GM12874 (cell line): ENCODE data around the gene CREB3L2.

Experiments
- TF ChIP-seq, protein P1 (sequence below): IDR thresholded peaks from 2 replicates; pipeline ENCODE4 v1.5.1; 2011; ENCODE audit warnings: low read depth, mild to moderate bottlenecking, control low read depth, low read length, moderate library complexity; ENCODE audit not compliant: insufficient read depth

The CREB3L2 gene

GRCh38 chr7:138008588-138009349, 6.9 kb upstream of the CREB3L2 start:
- TF ChIP-seq, protein P1, sequence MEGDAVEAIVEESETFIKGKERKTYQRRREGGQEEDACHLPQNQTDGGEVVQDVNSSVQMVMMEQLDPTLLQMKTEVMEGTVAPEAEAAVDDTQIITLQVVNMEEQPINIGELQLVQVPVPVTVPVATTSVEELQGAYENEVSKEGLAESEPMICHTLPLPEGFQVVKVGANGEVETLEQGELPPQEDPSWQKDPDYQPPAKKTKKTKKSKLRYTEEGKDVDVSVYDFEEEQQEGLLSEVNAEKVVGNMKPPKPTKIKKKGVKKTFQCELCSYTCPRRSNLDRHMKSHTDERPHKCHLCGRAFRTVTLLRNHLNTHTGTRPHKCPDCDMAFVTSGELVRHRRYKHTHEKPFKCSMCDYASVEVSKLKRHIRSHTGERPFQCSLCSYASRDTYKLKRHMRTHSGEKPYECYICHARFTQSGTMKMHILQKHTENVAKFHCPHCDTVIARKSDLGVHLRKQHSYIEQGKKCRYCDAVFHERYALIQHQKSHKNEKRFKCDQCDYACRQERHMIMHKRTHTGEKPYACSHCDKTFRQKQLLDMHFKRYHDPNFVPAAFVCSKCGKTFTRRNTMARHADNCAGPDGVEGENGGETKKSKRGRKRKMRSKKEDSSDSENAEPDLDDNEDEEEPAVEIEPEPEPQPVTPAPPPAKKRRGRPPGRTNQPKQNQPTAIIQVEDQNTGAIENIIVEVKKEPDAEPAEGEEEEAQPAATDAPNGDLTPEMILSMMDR: peak; percentile 67

- TF ChIP-seq, protein P1: no peak
These were observed 6.2 kb upstream of the CREB3L2 start for GRCh38 chr7:138008019-138008587.

GRCh38 chr7:138006106-138006505, 4.2 kb upstream of the CREB3L2 start:
- TF ChIP-seq, protein P1: no peak

- TF ChIP-seq, protein P1: no peak
These were observed 3.0 kb upstream of the CREB3L2 start for GRCh38 chr7:138004936-138005335.

DNA sequence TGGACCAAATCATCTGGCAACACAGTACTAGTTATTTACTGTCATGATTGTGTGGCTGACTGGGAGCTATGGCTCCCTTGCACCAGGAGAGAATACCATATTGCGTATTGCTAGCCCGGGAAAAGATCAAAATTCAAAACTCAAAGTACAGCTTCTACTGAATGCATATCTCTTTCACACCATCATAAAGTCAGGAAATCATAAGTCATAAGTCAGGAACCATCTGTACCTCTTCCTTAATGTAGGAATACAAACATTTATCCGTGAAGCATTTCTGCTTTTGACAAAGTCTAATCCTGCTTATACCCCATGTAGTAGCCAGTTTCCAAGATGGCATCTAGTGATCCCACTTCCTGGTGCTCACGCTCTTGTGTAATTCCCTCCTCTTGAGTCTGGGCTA, 2.2 kb upstream of the CREB3L2 start:
- TF ChIP-seq, protein P1: no peak

DNA sequence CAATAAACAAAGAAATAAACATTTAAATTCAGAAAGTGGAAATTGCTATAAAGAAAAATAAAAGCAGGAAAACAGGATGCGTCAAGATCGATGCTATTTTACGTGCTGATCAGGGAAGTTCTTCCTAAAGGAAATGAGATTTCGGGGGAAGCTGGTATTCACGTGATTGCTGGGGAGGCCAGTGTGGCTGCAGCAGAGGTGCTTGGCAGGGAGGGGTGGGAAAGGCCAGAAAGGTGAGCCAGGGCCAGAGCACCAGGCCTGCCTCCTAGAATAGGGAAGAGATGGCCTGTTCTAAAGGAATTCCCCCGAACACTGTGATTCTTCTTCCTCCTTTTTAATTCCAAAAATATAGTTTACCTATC, 923 bp upstream of the CREB3L2 start:
- TF ChIP-seq, protein P1: no peak

DNA sequence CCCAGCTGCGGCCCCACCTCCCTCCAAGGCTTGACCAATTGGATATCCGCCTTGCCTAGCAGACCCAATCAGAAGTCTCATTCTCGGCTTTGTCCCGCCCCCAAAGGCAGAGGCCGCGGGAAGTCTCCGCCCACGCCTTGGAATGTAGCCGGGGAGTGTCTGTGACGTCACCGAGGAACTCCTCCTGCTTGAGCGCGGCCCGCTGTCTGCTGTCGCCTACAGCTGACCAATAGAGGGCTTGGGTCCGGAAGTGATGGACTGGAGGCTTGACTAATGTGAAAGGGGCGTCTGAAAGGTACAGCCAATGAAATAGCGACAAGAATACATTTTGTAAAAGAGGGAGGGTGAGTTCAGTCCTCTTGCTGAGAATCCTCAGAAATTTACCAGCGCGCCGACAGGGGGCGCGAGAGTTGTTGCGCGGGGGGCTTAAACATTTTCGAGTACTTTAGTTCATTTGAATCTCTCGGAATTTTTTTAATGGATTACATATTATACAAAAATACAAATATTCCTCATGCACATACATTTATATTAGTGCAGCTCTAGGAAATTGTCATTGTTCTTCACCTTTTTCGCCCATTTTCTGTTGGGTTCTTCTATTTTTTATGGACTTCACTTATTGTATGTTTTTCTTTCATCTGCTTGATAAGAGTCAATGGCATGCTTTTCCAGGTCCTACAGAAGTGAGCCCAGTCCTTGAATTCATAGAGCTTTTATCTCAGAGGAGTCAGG, 376 bp upstream of the CREB3L2 start:
- TF ChIP-seq, protein P1: peak; percentile 68; the same call in 1 of the 2 replicates
